PC-9 (cell line): ENCODE data around the gene SUPT3H. TPM values are rescaled to one million over a fixed set of nuclear protein-coding genes. Genes with fewer than 3 reads are reported as not detected.
"Not testable (repeated sequence)": the region's sequence is repeated elsewhere in the genome, so short reads cannot be mapped to it uniquely, and the experiment has no call there.

Experiments used
- BruUV-seq: library from RNA; stranded (reverse); fragments of 400-500 nt; replicated peaks from 2 replicates; lab custom pipeline; 2021; lab: Mats Ljungman, UMichigan
- CTCF ChIA-PET: fragments of 300-600 bp; sonication (Branson Sonifier 250); formaldehyde crosslinking; loops from one replicate; lab custom pipeline; 2022; ENCODE audit warnings: antibody characterized with exemption; lab: Charles Lee
- POLR2A ChIA-PET: fragments of 300-600 bp; sonication (Branson Sonifier 250); formaldehyde crosslinking; loops from one replicate; lab custom pipeline; 2022; ENCODE audit warnings: antibody characterized with exemption; ENCODE audit not compliant: unreplicated experiment; lab: Charles Lee
- DNase-seq, 2 experiments: peaks; one replicate each; pipeline versions ENCODE4 v3.0.0 to v3.0.0-alpha.2; 2015 to 2022; ENCODE audit warnings: mixed read lengths in 1 of 2
- H2AFZ ChIP-seq: fragments of 200-600 bp; sonication (generic); 2 replicates; pipeline ENCODE4 v1.8.1; 2017; ENCODE audit warnings: antibody characterized with exemption
- H3F3A ChIP-seq: fragments of 200-600 bp; sonication (generic); 2 replicates; pipeline ENCODE4 v1.8.1; 2017; ENCODE audit warnings: antibody characterized with exemption, mild to moderate bottlenecking, low read depth; ENCODE audit not compliant: insufficient read depth
- H3K27ac ChIP-seq: fragments of 200-600 bp; sonication (generic); 2 replicates; pipeline ENCODE4 v1.6.1; 2016; ENCODE audit warnings: mixed run types
- H3K27me3 ChIP-seq: fragments of 200-600 bp; sonication (generic); 2 replicates; pipeline ENCODE4 v1.6.1; 2016; ENCODE audit warnings: low read depth, mixed run types; ENCODE audit not compliant: insufficient read depth
- H3K36me3 ChIP-seq: fragments of 200-600 bp; sonication (generic); 2 replicates; pipeline ENCODE4 v1.6.1; 2016; ENCODE audit warnings: low read depth, mixed run types
- H3K4me1 ChIP-seq: fragments of 200-600 bp; sonication (generic); replicated peaks from 2 replicates; pipeline ENCODE4 v1.6.1; 2016; ENCODE audit warnings: mixed run types; ENCODE audit not compliant: insufficient read depth
- H3K4me2 ChIP-seq: fragments of 200-600 bp; sonication (generic); 2 replicates; pipeline ENCODE4 v1.6.1; 2017; ENCODE audit warnings: mixed run types
- H3K4me3 ChIP-seq: fragments of 200-600 bp; sonication (generic); 2 replicates; pipeline ENCODE4 v1.6.1; 2016; ENCODE audit warnings: mixed run types
- H3K79me2 ChIP-seq: fragments of 200-600 bp; sonication (generic); 2 replicates; pipeline ENCODE4 v1.6.1; 2017; ENCODE audit warnings: low read depth, mixed run types
- H3K9me2 ChIP-seq: fragments of 200-600 bp; sonication (generic); 2 replicates; pipeline ENCODE4 v1.8.1; 2017; ENCODE audit warnings: mild to moderate bottlenecking; ENCODE audit not compliant: insufficient read depth
- H3K9me3 ChIP-seq: fragments of 200-600 bp; sonication (generic); 2 replicates; pipeline ENCODE4 v1.8.1; 2016; ENCODE audit warnings: low read depth; ENCODE audit not compliant: insufficient read depth
- H4K20me1 ChIP-seq: fragments of 200-600 bp; sonication (generic); 2 replicates; pipeline ENCODE4 v1.8.1; 2017; ENCODE audit not compliant: insufficient read depth
- EZH2 ChIP-seq: fragments of 200-600 bp; sonication (generic); IDR thresholded peaks from 2 replicates; pipeline ENCODE4 v1.8.0; 2017; ENCODE audit warnings: antibody characterized with exemption, low read depth
- intact Hi-C: fragments of 100-400 bp; cut with micrococcal nuclease; formaldehyde crosslinking; loops from one replicate; pipeline ENCODE4 v1.10.0; 2022; ENCODE audit not compliant: unreplicated experiment
- total RNA-seq: library from RNA; stranded (reverse); gene quantifications from 2 replicates; pipeline ENCODE4 v1.2.3, GENCODE V29; 2021
- TF ChIP-seq, protein P1 (sequence below): fragments of 200-600 bp; sonication (generic); conservative IDR thresholded peaks from 2 replicates; pipeline ENCODE4 v1.6.1; 2017; ENCODE audit warnings: mixed run types, antibody characterized with exemption, mild to moderate bottlenecking, moderate library complexity

The SUPT3H gene
- total RNA-seq, 1 experiment from 2014 or later: 9.2 TPM

DNA sequence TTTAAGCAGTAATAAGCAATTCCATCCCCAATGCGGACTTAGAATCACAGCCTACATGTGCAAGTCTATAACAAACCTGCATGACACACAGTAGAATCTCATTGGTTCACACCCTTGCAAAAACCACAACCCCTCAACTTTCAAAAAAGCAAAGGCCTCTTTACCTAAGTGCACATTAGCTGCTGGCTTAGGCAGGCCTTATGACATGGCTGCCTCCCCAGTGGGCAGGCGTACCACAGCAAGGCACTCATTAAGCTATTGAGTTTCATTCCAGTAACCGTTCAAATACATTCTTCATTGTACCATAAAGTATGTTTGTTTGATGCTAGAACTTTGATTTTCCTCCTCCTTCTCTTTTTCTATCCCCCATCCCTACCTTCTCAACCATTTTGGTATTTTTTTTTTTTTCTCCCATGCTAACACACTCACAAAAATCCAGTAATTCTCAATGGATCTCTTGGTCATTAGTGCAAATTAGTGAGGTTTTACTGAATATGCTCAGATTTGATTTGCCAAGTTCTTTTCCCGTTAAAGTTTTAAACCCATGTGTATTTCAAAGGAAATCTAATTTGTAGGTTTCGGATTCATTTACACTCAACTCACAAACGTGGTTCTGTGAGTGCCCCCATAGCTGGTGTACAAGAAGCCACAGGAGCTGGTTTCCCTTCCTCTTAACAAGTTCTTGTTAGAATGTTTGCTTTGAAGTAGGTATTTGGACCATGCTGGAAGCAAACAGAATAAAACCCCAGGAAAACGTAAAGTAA lies 510.0 kb downstream of the SUPT3H start:
- intact Hi-C loops: no loop called here
- no peak overlapping the region for H3K4me2 ChIP-seq
- H3K27me3 ChIP-seq: no peaks in the 10 kb centered on the region
- POLR2A ChIA-PET: no interaction called here
- no peaks in the 10 kb centered on the region for H3K4me1 ChIP-seq
- no peaks in the 10 kb centered on the region for H3K79me2 ChIP-seq
- TF ChIP-seq EZH2: no peak
- TF ChIP-seq, protein P1, sequence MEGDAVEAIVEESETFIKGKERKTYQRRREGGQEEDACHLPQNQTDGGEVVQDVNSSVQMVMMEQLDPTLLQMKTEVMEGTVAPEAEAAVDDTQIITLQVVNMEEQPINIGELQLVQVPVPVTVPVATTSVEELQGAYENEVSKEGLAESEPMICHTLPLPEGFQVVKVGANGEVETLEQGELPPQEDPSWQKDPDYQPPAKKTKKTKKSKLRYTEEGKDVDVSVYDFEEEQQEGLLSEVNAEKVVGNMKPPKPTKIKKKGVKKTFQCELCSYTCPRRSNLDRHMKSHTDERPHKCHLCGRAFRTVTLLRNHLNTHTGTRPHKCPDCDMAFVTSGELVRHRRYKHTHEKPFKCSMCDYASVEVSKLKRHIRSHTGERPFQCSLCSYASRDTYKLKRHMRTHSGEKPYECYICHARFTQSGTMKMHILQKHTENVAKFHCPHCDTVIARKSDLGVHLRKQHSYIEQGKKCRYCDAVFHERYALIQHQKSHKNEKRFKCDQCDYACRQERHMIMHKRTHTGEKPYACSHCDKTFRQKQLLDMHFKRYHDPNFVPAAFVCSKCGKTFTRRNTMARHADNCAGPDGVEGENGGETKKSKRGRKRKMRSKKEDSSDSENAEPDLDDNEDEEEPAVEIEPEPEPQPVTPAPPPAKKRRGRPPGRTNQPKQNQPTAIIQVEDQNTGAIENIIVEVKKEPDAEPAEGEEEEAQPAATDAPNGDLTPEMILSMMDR: no peak
- no TSS peak for BruUV-seq
- H3K9me2 ChIP-seq: no peaks in the 10 kb centered on the region
- no peak for DNase-seq
- no peaks in the 10 kb centered on the region for H4K20me1 ChIP-seq
- H3K27ac ChIP-seq: no peak overlapping the region
- no peaks in the 10 kb centered on the region for H3K36me3 ChIP-seq
- H3K4me3 ChIP-seq: no peak overlapping the region
- peaks cover 14% of the 10 kb centered on the region; the same call in 1 of the 2 replicates for H3K9me3 ChIP-seq
- no peaks in the 10 kb centered on the region for H3F3A ChIP-seq
- CTCF ChIA-PET: no interaction called here
- no peak overlapping the region for H2AFZ ChIP-seq

DNA sequence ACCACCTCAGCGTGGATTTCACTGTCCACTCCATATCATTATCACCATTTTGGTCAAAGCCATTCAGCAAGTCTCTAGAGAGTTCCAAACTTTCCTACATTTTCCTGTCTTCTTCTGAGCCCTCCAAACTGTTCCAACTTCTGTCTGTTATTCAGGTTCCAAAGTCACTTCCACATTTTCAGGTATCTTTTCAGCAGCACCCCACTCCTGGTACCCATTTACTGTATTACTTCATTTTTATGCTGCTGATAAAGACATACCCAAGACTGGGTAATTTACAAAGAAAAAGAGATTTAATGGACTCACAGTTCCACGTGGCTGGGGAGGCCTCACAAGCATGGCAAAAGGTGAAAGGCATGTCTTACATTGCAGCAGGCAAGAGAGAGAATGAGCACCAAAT lies 512.5 kb downstream of the SUPT3H start:
- H3K9me3 ChIP-seq: peaks cover 14% of the 10 kb centered on the region; the same call in 1 of the 2 replicates
- H3K27ac ChIP-seq, H3K9me2 ChIP-seq, DNase-seq, H4K20me1 ChIP-seq, POLR2A ChIA-PET, H3K4me2 ChIP-seq, H3F3A ChIP-seq, H3K27me3 ChIP-seq, CTCF ChIA-PET, intact Hi-C loops, H3K4me3 ChIP-seq, H3K79me2 ChIP-seq, H3K36me3 ChIP-seq, H2AFZ ChIP-seq, H3K4me1 ChIP-seq, BruUV-seq: not testable (repeated sequence)

DNA sequence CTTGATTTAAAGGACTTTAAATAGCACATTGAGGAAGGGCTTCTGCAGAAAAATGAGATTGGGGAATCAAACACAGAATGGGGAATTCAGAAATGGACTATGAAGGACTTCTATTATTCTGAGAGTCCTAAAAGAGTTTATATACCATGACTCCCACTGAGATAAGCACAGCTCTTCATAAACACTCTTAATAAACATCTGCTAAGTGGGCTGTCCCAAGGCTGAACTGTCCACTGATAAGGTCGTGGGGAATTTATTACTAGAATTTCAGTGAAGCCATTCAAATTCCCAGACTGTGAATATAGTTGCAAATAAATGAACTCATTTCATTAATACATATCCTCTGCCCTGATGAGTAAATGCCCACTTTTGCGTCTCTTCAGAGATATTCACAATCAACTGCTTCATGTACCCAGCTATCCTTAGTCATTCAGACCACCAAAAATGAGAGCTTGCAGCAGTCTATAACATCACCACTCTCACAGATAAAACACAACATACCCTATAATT lies 517.8 kb downstream of the SUPT3H start:
- H4K20me1 ChIP-seq: no peaks in the 10 kb centered on the region
- ChIA-PET CTCF (no interaction called here), POLR2A (no interaction called here)
- no peak overlapping the region for H3K4me3 ChIP-seq
- no peak overlapping the region for H3K27ac ChIP-seq
- no peaks in the 10 kb centered on the region for H3K79me2 ChIP-seq
- intact Hi-C loops: no loop called here
- H3F3A ChIP-seq: no peaks in the 10 kb centered on the region
- DNase-seq: no peak
- no peaks in the 10 kb centered on the region for H3K9me2 ChIP-seq
- no TSS peak for BruUV-seq
- H3K27me3 ChIP-seq: no peaks in the 10 kb centered on the region
- no peaks in the 10 kb centered on the region for H3K36me3 ChIP-seq
- no peak overlapping the region for H3K4me2 ChIP-seq
- no peak overlapping the region for H2AFZ ChIP-seq
- TF ChIP-seq, protein P1: no peak
- TF ChIP-seq EZH2: no peak
- H3K9me3 ChIP-seq: peaks cover 6% of the 10 kb centered on the region; the same call in 1 of the 2 replicates
- no peaks in the 10 kb centered on the region for H3K4me1 ChIP-seq
